Kidney (tissue), 14 donors: ENCODE results near the gene NLRP12. TPM values are rescaled to one million over a fixed set of nuclear protein-coding genes. Genes with fewer than 3 reads are reported as not detected.

Experiments used
- DNase-seq, 5 donors: peaks; one replicate each; pipeline ENCODE4 v3.0.0-alpha.2; 2013 to 2020
- FAIRE-seq: peaks from 2 replicates; lab custom pipeline; 2012; peaks lifted over from hg19 to GRCh38; lab: Jason Lieb, UNC
- H3K27ac ChIP-seq, 2 donors: one replicate each; pipeline ENCODE4 v1.7.0; 2013; ENCODE audit warnings: low read depth in 2 of 2, low read length in 2 of 2, inconsistent platforms in 1 of 2
- H3K27me3 ChIP-seq: one replicate; pipeline ENCODE4 v1.7.1; 2013; ENCODE audit warnings: low read length, inconsistent platforms; ENCODE audit not compliant: control insufficient read depth, insufficient read depth
- H3K36me3 ChIP-seq, 3 donors: one replicate each; pipeline versions ENCODE4 v1.7.0 to v1.7.1; 2013; ENCODE audit warnings: low read length in 3 of 3, control low read depth in 1 of 3, inconsistent platforms in 1 of 3; ENCODE audit not compliant: insufficient read depth in 3 of 3, control insufficient read depth in 2 of 3
- H3K4me1 ChIP-seq, 3 donors: one replicate each; pipeline versions ENCODE4 v1.7.0 to v1.7.1; 2013; ENCODE audit warnings: low read length in 3 of 3, inconsistent platforms in 1 of 3, low read depth in 1 of 3; ENCODE audit not compliant: control insufficient read depth in 2 of 3, insufficient read depth in 2 of 3
- H3K4me3 ChIP-seq, 3 donors: one replicate each; pipeline versions ENCODE4 v1.7.0 to v1.8.1; 2013; ENCODE audit warnings: low read length in 3 of 3, control low read depth in 1 of 3, inconsistent platforms in 1 of 3
- H3K9ac ChIP-seq, 3 donors: one replicate each; pipeline versions ENCODE4 v1.7.0 to v1.7.1; 2013; ENCODE audit warnings: low read length in 3 of 3, control low read depth in 1 of 3, inconsistent platforms in 1 of 3
- H3K9me3 ChIP-seq, 3 donors: one replicate each; pipeline versions ENCODE4 v1.7.0 to v1.7.1; 2013; ENCODE audit warnings: low read length in 3 of 3, control low read depth in 1 of 3, inconsistent platforms in 1 of 3; ENCODE audit not compliant: control insufficient read depth in 2 of 3, insufficient read depth in 1 of 3
- CTCF ChIP-seq: IDR thresholded peaks from 3 replicates; pipeline ENCODE4 v1.5.1; 2012; ENCODE audit warnings: mild to moderate bottlenecking, moderate library complexity, borderline replicate concordance; ENCODE audit not compliant: insufficient read depth; ENCODE audit errors: extremely low read depth
- intact Hi-C: fragments of 100-400 bp; cut with DNase I; formaldehyde crosslinking; loops from one replicate; pipeline ENCODE4 v1.11.1; 2022
- polyA plus RNA-seq: library from polyadenylated mRNA; stranded (reverse); fragments of 350-450 nt; fragmentation: Illumina TruSeq; extraction: RNeasy Lipid Tissue Mini Kit (QIAGEN cat#74804); gene quantifications from one replicate; pipeline ENCODE4 v1.2.3, GENCODE V29; 2014; ENCODE audit warnings: low read depth, low replicate concordance; ENCODE audit not compliant: insufficient read depth
- total RNA-seq: library from RNA; stranded (reverse); fragmentation: NEBNext Ultra II Directional; extraction: Animal tissue kit (Norgen Biotek cat#: 25700); gene quantifications from one replicate; pipeline ENCODE4 v1.2.1, GENCODE V29; 2021
- donor health status: control.
- donor health status: control.
- donor health status: control.
- donor health status: control.
- donor health status: control.
- donor health status: DM: yes; HTN: yes; CAD: no.
- donor health status: Normal renal cell carcinoma (clear cell type).

The NLRP12 gene
- total and polyA plus RNA-seq, 2 donors from 2014 or later = 1.1 TPM; not detected in 1

- Histone ChIP-seq H3K36me3 (no peaks in the 10 kb centered on the region), H3K4me3 (peak overlapping the region; percentile 69 to 76 (median 70)), H3K9ac (peak overlapping the region; percentile 21 to 88 (median 60)), H3K27ac (peak overlapping the region; percentile 83 to 88), H3K27me3 (no peaks in the 10 kb centered on the region), H3K4me1 (peaks cover 0 to 4% (median 0%) of the 10 kb centered on the region in 3 donors), H3K9me3 (no peaks in the 10 kb centered on the region)
- peak; percentile 49 to 90 (median 75) for DNase-seq
- intact Hi-C loops = no loop called here
- no peak for FAIRE-seq
- TF ChIP-seq CTCF = no peak
Measured at GRCh38 chr19:53868091-53868891, 44.2 kb upstream of the NLRP12 start.

- TF ChIP-seq CTCF = no peak
- H3K4me1 ChIP-seq = peaks cover 0 to 4% (median 0%) of the 10 kb centered on the region in 3 donors
- H3K9me3 ChIP-seq = no peaks in the 10 kb centered on the region
- H3K4me3 ChIP-seq = peak within 1 kb of the TSS; percentile 69 to 76 (median 70)
- peak; percentile 99 to 100 (median 100) for DNase-seq
- H3K27me3 ChIP-seq = no peaks in the 10 kb centered on the region
- H3K27ac ChIP-seq = peak within 1 kb of the TSS; percentile 83 to 88
- H3K36me3 ChIP-seq = no peaks in the 10 kb centered on the region
- no peak for FAIRE-seq
- intact Hi-C loops = no loop called here
- H3K9ac ChIP-seq = peak within 1 kb of the TSS; percentile 21 to 88 (median 60)
Measured at GRCh38 chr19:53867225-53868090, 43.3 kb upstream of the NLRP12 start, which contains the start of gene MYADM. Gene MYADM (plus strand): TSS chr19:53867883. CDS start chr19:53873530, 5,647 bp downstream.

- no peak for TF ChIP-seq CTCF
- H3K4me1 ChIP-seq = peaks cover 0 to 4% (median 0%) of the 10 kb centered on the region in 3 donors
Measured at GRCh38 chr19:53866865-53867224, 42.7 kb upstream of the NLRP12 start.

More at GRCh38 chr19:53866865-53867224, 42.7 kb upstream of the NLRP12 start:
- Histone ChIP-seq H3K9me3 (no peaks in the 10 kb centered on the region), H3K27me3 (no peaks in the 10 kb centered on the region), H3K36me3 (no peaks in the 10 kb centered on the region), H3K4me3 (peak overlapping the region; percentile 36 to 56 (median 55)), H3K27ac (peak overlapping the region; percentile 77 to 78), H3K9ac (peak overlapping the region in 2 of 3 donors; percentile 23 to 69)
- no peak for FAIRE-seq
- peak in 2 of 5 donors; percentile 70 to 79 for DNase-seq
- intact Hi-C loops = no loop called here
